Measurements from ENCODE around the gene ARHGAP27.
"Not testable (repeated sequence)": the region's sequence is repeated elsewhere in the genome, so short reads cannot be mapped to it uniquely, and the experiment has no call there.

The ARHGAP27 gene

GRCh38 chr17:45432405-45433158 lies at the start of gene ARHGAP27:
TSS of gene ARHGAP27 (minus strand) at chr17:45432870. CDS start at chr17:45430279, 2,591 bp downstream.
- H3K4me3 ChIP-seq (ENCODE audit: low read length), result peak within 1 kb of the TSS; percentile 66
- no peak for TF ChIP-seq CTCF (IDR thresholded peaks at IDR 0.05; ENCODE audit: insufficient read depth, low read depth, low read length, missing control alignments)
- peak; percentile 49 for DNase-seq (ENCODE audit: low read depth)

- H3K4me3 ChIP-seq (ENCODE audit: low read length); DNase-seq (ENCODE audit: low read depth): not testable (repeated sequence)
These were observed 49.6 kb upstream of the ARHGAP27 start for GRCh38 chr17:45482317-45482716.

GRCh38 chr17:45475436-45475835 lies 42.8 kb upstream of the ARHGAP27 start:
- DNase-seq (ENCODE audit: low read depth), result not testable (repeated sequence)

GRCh38 chr17:45472249-45472648 lies 39.6 kb upstream of the ARHGAP27 start:
- H3K4me3 ChIP-seq (ENCODE audit: low read length); DNase-seq (ENCODE audit: low read depth): not testable (repeated sequence)

More at GRCh38 chr17:45475436-45475835, 42.8 kb upstream of the ARHGAP27 start:
- not testable (repeated sequence) for H3K4me3 ChIP-seq (ENCODE audit: low read length)

- DNase-seq (ENCODE audit: low read depth), result peak; percentile 26
- not testable (repeated sequence) for H3K4me3 ChIP-seq (ENCODE audit: low read length)
These were observed 36.5 kb upstream of the ARHGAP27 start for GRCh38 chr17:45469204-45469563.

- peak; percentile 37 for DNase-seq (ENCODE audit: low read depth)
- not testable (repeated sequence) for H3K4me3 ChIP-seq (ENCODE audit: low read length)
These were observed 35.9 kb upstream of the ARHGAP27 start for GRCh38 chr17:45468293-45469203.

GRCh38 chr17:45461524-45462327 lies 29.1 kb upstream of the ARHGAP27 start:
- H3K4me3 ChIP-seq (ENCODE audit: low read length), result not testable (repeated sequence)
- peak; percentile 63 for DNase-seq (ENCODE audit: low read depth)

- DNase-seq (ENCODE audit: low read depth), result peak; percentile 66
- H3K4me3 ChIP-seq (ENCODE audit: low read length), result not testable (repeated sequence)
These were observed 27.8 kb upstream of the ARHGAP27 start for GRCh38 chr17:45460422-45460821.

GRCh38 chr17:45454341-45454740 lies 21.7 kb upstream of the ARHGAP27 start:
- DNase-seq (ENCODE audit: low read depth); H3K4me3 ChIP-seq (ENCODE audit: low read length): not testable (repeated sequence)

- DNase-seq (ENCODE audit: low read depth); H3K4me3 ChIP-seq (ENCODE audit: low read length): not testable (repeated sequence)
These were observed 21.1 kb upstream of the ARHGAP27 start for GRCh38 chr17:45453731-45454130.

GRCh38 chr17:45453225-45453534 lies 20.5 kb upstream of the ARHGAP27 start:
- DNase-seq (ENCODE audit: low read depth); H3K4me3 ChIP-seq (ENCODE audit: low read length): not testable (repeated sequence)

- not testable (repeated sequence) for H3K4me3 ChIP-seq (ENCODE audit: low read length); DNase-seq (ENCODE audit: low read depth)
These were observed 19.9 kb upstream of the ARHGAP27 start for GRCh38 chr17:45452329-45453224.

GRCh38 chr17:45451660-45452059 lies 19.0 kb upstream of the ARHGAP27 start:
- not testable (repeated sequence) for DNase-seq (ENCODE audit: low read depth); H3K4me3 ChIP-seq (ENCODE audit: low read length)
